ENCODE data around the gene BICDL1. TPM values are rescaled to one million over a fixed set of nuclear protein-coding genes. Genes with fewer than 3 reads are reported as not detected.
A peak's percentile ranks its signal among the peaks of the same experiment; 100 is the strongest.

BICDL1 gene
- total RNA-seq, 6 donors from 2014 or later = 10.5 to 21.0 (median 15.9) TPM

DNA sequence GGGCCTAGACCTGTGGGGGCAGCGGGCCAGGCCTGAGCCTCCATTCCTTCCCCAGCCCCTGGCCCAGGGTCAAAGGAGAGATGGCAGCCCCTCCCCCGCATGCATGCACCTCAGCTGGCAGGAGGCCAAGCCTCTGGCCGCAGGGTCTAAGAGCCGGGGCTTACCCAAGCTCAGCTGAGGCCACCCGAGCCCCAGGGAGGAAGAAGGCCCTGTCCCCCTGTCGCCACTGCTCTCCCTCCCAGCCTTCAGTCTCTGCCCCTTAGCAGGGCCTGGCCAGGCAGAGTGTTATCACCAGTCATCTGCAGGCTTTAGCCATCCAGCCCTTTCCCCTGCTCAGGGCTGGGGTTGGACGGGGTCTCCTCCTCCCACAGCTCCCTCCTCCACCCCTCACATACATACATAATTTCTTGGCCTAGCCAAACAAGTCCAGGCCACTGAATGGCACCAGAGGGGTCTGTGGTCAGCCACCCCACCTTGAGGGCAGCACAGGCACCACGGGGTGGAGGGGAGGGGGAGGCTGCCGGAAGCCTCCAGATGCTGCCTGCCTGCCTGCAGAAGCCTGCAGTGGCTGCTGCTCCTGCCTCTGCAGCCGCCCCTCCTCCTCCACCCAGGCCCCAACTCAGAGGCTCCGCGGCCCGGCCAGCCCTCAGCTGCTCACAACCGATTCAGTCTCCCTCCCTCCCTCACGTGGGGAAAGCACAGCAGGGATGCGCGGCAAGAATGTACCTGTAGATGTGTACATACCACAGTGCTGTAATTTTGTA, 104.7 kb downstream of the BICDL1 start:
- no peaks in the 10 kb centered on the region for H3K27me3 ChIP-seq
- peaks cover 5 to 66% (median 51%) of the 10 kb centered on the region in 4 donors for H3K36me3 ChIP-seq
- no peaks in the 10 kb centered on the region for H3K9me3 ChIP-seq
- H3K4me3 ChIP-seq = no peak overlapping the region
- no peak overlapping the region for H3K27ac ChIP-seq
- H3K4me1 ChIP-seq = no peaks in the 10 kb centered on the region
- DNase-seq (no peak), ATAC-seq (ENCODE audit: low FRiP score in 2 of 2) (peak in 1 of 2 donors; percentile 4)
- TF ChIP-seq POLR2AphosphoS5 (IDR thresholded peaks at IDR 0.05) (no peak), EP300 (IDR thresholded peaks at IDR 0.05) (no peak), POLR2A (IDR thresholded peaks at IDR 0.05) (no peak)
- TF ChIP-seq, protein P1, sequence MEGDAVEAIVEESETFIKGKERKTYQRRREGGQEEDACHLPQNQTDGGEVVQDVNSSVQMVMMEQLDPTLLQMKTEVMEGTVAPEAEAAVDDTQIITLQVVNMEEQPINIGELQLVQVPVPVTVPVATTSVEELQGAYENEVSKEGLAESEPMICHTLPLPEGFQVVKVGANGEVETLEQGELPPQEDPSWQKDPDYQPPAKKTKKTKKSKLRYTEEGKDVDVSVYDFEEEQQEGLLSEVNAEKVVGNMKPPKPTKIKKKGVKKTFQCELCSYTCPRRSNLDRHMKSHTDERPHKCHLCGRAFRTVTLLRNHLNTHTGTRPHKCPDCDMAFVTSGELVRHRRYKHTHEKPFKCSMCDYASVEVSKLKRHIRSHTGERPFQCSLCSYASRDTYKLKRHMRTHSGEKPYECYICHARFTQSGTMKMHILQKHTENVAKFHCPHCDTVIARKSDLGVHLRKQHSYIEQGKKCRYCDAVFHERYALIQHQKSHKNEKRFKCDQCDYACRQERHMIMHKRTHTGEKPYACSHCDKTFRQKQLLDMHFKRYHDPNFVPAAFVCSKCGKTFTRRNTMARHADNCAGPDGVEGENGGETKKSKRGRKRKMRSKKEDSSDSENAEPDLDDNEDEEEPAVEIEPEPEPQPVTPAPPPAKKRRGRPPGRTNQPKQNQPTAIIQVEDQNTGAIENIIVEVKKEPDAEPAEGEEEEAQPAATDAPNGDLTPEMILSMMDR (IDR thresholded peaks at IDR 0.05) = no peak
- WGBS, 2 donors = 66 to 80% methylated on average over 7 to 16 of the region's 17 CpGs

DNA sequence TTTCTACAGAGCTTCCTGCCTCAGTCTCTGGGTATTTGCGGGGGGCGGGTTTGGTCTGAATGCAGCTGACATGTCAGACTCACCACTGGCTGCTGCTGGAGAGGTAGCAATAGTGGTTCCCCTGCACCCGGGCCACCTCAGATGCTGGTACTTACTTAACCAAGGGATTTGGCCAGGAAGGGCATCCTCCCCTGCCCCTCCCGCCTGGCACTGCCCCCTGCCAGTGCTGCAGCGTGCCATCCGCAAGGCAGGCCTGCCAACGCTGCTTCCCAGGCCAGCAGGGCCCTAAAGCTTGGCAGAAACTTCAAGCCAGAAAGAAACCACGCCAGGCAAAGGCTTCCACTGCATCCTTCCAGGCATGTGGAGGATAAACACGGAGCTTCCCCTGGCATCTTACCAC, 105.4 kb downstream of the BICDL1 start:
- no peak for ATAC-seq (ENCODE audit: low FRiP score in 2 of 2)
- TF ChIP-seq POLR2AphosphoS5 (IDR thresholded peaks at IDR 0.05) (no peak), POLR2A (IDR thresholded peaks at IDR 0.05) (no peak), EP300 (IDR thresholded peaks at IDR 0.05) (no peak)
- TF ChIP-seq, protein P1 (IDR thresholded peaks at IDR 0.05) = no peak

DNA sequence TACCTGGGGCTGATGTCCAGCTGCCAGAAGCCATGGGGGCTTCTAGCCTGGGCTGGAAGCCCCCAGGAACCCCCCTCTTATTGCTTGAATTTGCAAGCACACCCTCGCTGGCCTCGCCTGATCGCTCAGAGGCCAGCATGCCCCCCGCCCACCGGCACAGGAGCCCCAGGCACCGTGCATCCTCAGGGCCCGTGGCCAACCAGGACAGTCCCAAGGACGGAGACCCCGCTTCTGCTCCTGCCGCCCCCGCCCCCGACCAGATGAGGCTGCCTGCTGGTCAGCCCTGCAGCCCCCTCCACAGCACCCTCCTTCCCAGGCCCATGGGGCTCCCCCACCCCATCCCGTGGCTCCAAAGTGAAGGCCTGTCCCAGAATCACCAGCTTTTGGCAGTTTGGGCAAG, 106.3 kb downstream of the BICDL1 start:
- no peaks in the 10 kb centered on the region for H3K27me3 ChIP-seq
- 92 to 93% methylated on average over 2 to 12 of the region's 13 CpGs for WGBS, 2 donors
- no peak overlapping the region for H3K27ac ChIP-seq
- no peak for ATAC-seq (ENCODE audit: low FRiP score in 2 of 2)
- H3K36me3 ChIP-seq = peaks cover 5 to 80% (median 64%) of the 10 kb centered on the region in 4 donors
- TF ChIP-seq, protein P1 (IDR thresholded peaks at IDR 0.05) = no peak
- TF ChIP-seq EP300 (IDR thresholded peaks at IDR 0.05) = no peak
- no peak for TF ChIP-seq POLR2A (IDR thresholded peaks at IDR 0.05)
- no peak for TF ChIP-seq POLR2AphosphoS5 (IDR thresholded peaks at IDR 0.05)
- H3K9me3 ChIP-seq = no peaks in the 10 kb centered on the region
- no peaks in the 10 kb centered on the region for H3K4me1 ChIP-seq
- no peak for DNase-seq
- no peak overlapping the region for H3K4me3 ChIP-seq

More for the DNA sequence above, 105.4 kb downstream of the BICDL1 start:
- no peak for DNase-seq
- no peaks in the 10 kb centered on the region for H3K9me3 ChIP-seq
- 75 to 76% methylated on average over 4 to 9 of the region's 9 CpGs for WGBS, 2 donors
- no peaks in the 10 kb centered on the region for H3K4me1 ChIP-seq
- no peak overlapping the region for H3K4me3 ChIP-seq
- H3K36me3 ChIP-seq = peaks cover 5 to 73% (median 57%) of the 10 kb centered on the region in 4 donors
- H3K27me3 ChIP-seq = no peaks in the 10 kb centered on the region
- no peak overlapping the region for H3K27ac ChIP-seq

DNA sequence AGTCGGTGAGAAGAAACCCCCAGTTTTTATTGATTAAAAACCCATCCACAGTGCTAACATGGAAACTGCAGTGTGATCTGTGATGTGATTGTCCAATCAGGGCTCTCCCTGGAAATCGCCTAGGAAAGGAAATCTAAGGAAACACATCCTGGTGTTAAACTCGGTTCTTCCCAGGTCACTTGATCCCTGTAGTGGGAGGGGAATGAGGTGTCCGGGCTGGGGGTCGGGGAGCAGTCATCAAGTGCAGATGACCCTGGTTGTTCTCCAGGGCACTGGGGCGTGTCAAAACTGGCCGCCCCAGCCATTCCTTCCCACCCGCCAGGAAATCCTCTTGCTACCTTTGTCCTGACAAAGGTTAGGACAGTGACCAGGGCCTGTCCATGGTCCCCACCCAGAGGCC, 106.7 kb downstream of the BICDL1 start:
- ATAC-seq (ENCODE audit: low FRiP score in 2 of 2) (no peak), DNase-seq (no peak)
- Histone ChIP-seq H3K9me3 (no peaks in the 10 kb centered on the region), H3K4me3 (no peak overlapping the region), H3K4me1 (peaks cover 3 to 4% (median 3%) of the 10 kb centered on the region in 4 donors), H3K27ac (no peak overlapping the region), H3K36me3 (peaks cover 5 to 84% (median 68%) of the 10 kb centered on the region in 4 donors), H3K27me3 (no peaks in the 10 kb centered on the region)
- WGBS, 2 donors = 71 to 86% methylated on average over 8 of the region's 8 CpGs
- TF ChIP-seq POLR2AphosphoS5 (IDR thresholded peaks at IDR 0.05) = no peak
- no peak for TF ChIP-seq EP300 (IDR thresholded peaks at IDR 0.05)
- TF ChIP-seq, protein P1 (IDR thresholded peaks at IDR 0.05) = no peak
- TF ChIP-seq POLR2A (IDR thresholded peaks at IDR 0.05) = no peak

All from upper lobe of left lung (tissue), 6 donors.